WI38 (cell line): Measurements from ENCODE around the gene POMT1.
"Not testable (repeated sequence)": the region's sequence is repeated elsewhere in the genome, so short reads cannot be mapped to it uniquely, and the experiment has no call there.

Source experiments
- H3K4me3 ChIP-seq: 2 replicates; pipeline ENCODE4 v1.5.1; 2011; ENCODE audit warnings: low read depth, mild to moderate bottlenecking, control low read depth, low read length
- CTCF ChIP-seq: IDR thresholded peaks from 2 replicates; pipeline ENCODE4 v1.5.1; 2012; ENCODE audit warnings: low read depth, mild to moderate bottlenecking, control low read depth, low read length

The POMT1 gene

GRCh38 chr9:131465401-131465800 is 37.3 kb upstream of the POMT1 start:
- no peak for TF ChIP-seq CTCF
- H3K4me3 ChIP-seq, result no peak overlapping the region

- no peak overlapping the region for H3K4me3 ChIP-seq
- no peak for TF ChIP-seq CTCF
Measured at GRCh38 chr9:131467214-131467935, 35.3 kb upstream of the POMT1 start.

- TF ChIP-seq CTCF, result no peak
- H3K4me3 ChIP-seq, result no peak overlapping the region
Measured at GRCh38 chr9:131468031-131468430, 34.7 kb upstream of the POMT1 start.

GRCh38 chr9:131469356-131469755 is 33.4 kb upstream of the POMT1 start:
- H3K4me3 ChIP-seq, result no peak overlapping the region
- no peak for TF ChIP-seq CTCF

- H3K4me3 ChIP-seq, result no peak overlapping the region
- TF ChIP-seq CTCF, result no peak
Measured at GRCh38 chr9:131469951-131470350, 32.8 kb upstream of the POMT1 start.

- TF ChIP-seq CTCF, result no peak
- H3K4me3 ChIP-seq, result no peak overlapping the region
Measured at GRCh38 chr9:131470581-131470991, 32.1 kb upstream of the POMT1 start.

GRCh38 chr9:131472085-131472484 is 30.6 kb upstream of the POMT1 start:
- not testable (repeated sequence) for H3K4me3 ChIP-seq
